Neural cell (in vitro differentiated cells): ENCODE measurements around the gene ALPG. TPM values are rescaled to one million over a fixed set of nuclear protein-coding genes. Genes with fewer than 3 reads are reported as not detected.

Experiments used
- H2AFZ ChIP-seq: fragments of 200-600, 300-800 bp; sonication (generic), shearing (Covaris generic); 2 replicates; pipeline ENCODE4 v1.6.0; 2014; ENCODE audit warnings: low read depth, mild to moderate bottlenecking, antibody characterized with exemption, low read length, moderate library complexity
- H3F3A ChIP-seq: fragments of 200-600 bp; shearing (Covaris generic); 2 replicates; pipeline ENCODE4 v1.6.1; 2016; ENCODE audit warnings: mild to moderate bottlenecking, moderate library complexity, mixed read lengths, antibody characterized with exemption, low read length; ENCODE audit not compliant: insufficient read depth, poor library complexity, severe bottlenecking
- H3K27ac ChIP-seq: fragments of 200-600, 300-800 bp; sonication (generic), shearing (Covaris generic); 2 replicates; pipeline ENCODE4 v1.5.1; 2014; ENCODE audit warnings: mild to moderate bottlenecking, low read length, moderate library complexity
- H3K27me3 ChIP-seq: fragments of 300-800, 200-600 bp; sonication (generic), shearing (Covaris generic); 2 replicates; pipeline ENCODE4 v1.6.0; 2014; ENCODE audit warnings: mild to moderate bottlenecking, low read depth, low read length, moderate library complexity; ENCODE audit not compliant: insufficient read depth
- H3K36me3 ChIP-seq: fragments of 300-800, 200-600 bp; sonication (generic), shearing (Covaris generic); 2 replicates; pipeline ENCODE4 v1.5.1; 2014; ENCODE audit warnings: mild to moderate bottlenecking, antibody characterized with exemption, low read length, moderate library complexity; ENCODE audit not compliant: insufficient read depth
- H3K4me2 ChIP-seq: fragments of 300-800, 200-600 bp; sonication (generic), shearing (Covaris generic); 2 replicates; pipeline ENCODE4 v1.6.0; 2014; ENCODE audit warnings: mild to moderate bottlenecking, low read length
- H3K4me3 ChIP-seq: fragments of 300-800, 200-600 bp; sonication (generic), shearing (Covaris generic); 2 replicates; pipeline ENCODE4 v1.5.1; 2014; ENCODE audit warnings: mild to moderate bottlenecking, low read length, moderate library complexity
- H3K79me2 ChIP-seq: fragments of 200-600 bp; shearing (Covaris generic); replicated peaks from 2 replicates; pipeline ENCODE4 v1.6.0; 2014; ENCODE audit warnings: mild to moderate bottlenecking, low read length, moderate library complexity; ENCODE audit not compliant: insufficient read depth
- H3K9ac ChIP-seq: fragments of 300-800, 200-600 bp; sonication (generic), shearing (Covaris generic); 2 replicates; pipeline ENCODE4 v1.6.1; 2016; ENCODE audit warnings: mild to moderate bottlenecking, low read length, mixed read lengths
- H3K9me2 ChIP-seq: fragments of 200-600 bp; shearing (Covaris generic); 2 replicates; pipeline ENCODE4 v1.6.1; 2016; ENCODE audit warnings: mild to moderate bottlenecking, low read length, mixed read lengths; ENCODE audit not compliant: insufficient read depth
- H3K9me3 ChIP-seq: fragments of 200-600, 300-800 bp; sonication (generic), shearing (Covaris generic); 2 replicates; pipeline ENCODE4 v1.6.1; 2016; ENCODE audit warnings: mild to moderate bottlenecking, mixed run types, low read length, moderate library complexity, mixed read lengths
- H4K20me1 ChIP-seq: fragments of 200-600 bp; shearing (Covaris generic); 2 replicates; pipeline ENCODE4 v1.6.1; 2016; ENCODE audit warnings: mild to moderate bottlenecking, mixed run types; ENCODE audit not compliant: insufficient read depth
- EP300 ChIP-seq: fragments of 450-650 bp; conservative IDR thresholded peaks from 2 replicates; pipeline ENCODE4 v1.6.1; 2014; ENCODE audit warnings: antibody characterized with exemption, mild to moderate bottlenecking, moderate library complexity; ENCODE audit not compliant: poor library complexity, severe bottlenecking
- EZH2 ChIP-seq: fragments of 200-600, 300-800 bp; shearing (Covaris generic), sonication (generic); IDR thresholded peaks from 2 replicates; pipeline ENCODE4 v1.6.1; 2014; ENCODE audit warnings: antibody characterized with exemption, low read length, borderline replicate concordance, mild to moderate bottlenecking; ENCODE audit not compliant: insufficient read depth, poor library complexity, severe bottlenecking
- MXI1 ChIP-seq: fragments of 450-650 bp; conservative IDR thresholded peaks from 2 replicates; pipeline ENCODE4 v1.6.1; 2014; ENCODE audit warnings: antibody characterized with exemption, mild to moderate bottlenecking; ENCODE audit not compliant: poor library complexity, severe bottlenecking
- POLR2AphosphoS5 ChIP-seq: IDR thresholded peaks from 2 replicates; pipeline ENCODE4 v1.6.1; 2012
- RAD21 ChIP-seq: fragments of 450-650 bp; conservative IDR thresholded peaks from 2 replicates; pipeline ENCODE4 v1.6.1; 2014; ENCODE audit warnings: antibody characterized with exemption, mild to moderate bottlenecking, moderate library complexity
- REST ChIP-seq: IDR thresholded peaks from 2 replicates; pipeline ENCODE4 v1.6.1; 2012; ENCODE audit warnings: borderline replicate concordance
- SMC3 ChIP-seq: fragments of 450-650 bp; conservative IDR thresholded peaks from 2 replicates; pipeline ENCODE4 v1.6.1; 2014; ENCODE audit warnings: antibody characterized with exemption, mild to moderate bottlenecking, moderate library complexity; ENCODE audit not compliant: poor library complexity
- TAF1 ChIP-seq: IDR thresholded peaks from 2 replicates; pipeline ENCODE4 v1.6.1; 2012; ENCODE audit warnings: low read depth
- polyA plus RNA-seq: library from polyadenylated mRNA; depleted of rRNA; stranded (reverse); fragments of >200 nt; gene quantifications from 2 replicates; pipeline ENCODE4 v1.2.3, GENCODE V29; 2014
- TF ChIP-seq, protein P1 (sequence below): fragments of 450-650 bp; IDR thresholded peaks from 2 replicates; pipeline ENCODE4 v1.5.1; 2014; ENCODE audit warnings: antibody characterized with exemption, mild to moderate bottlenecking, moderate library complexity; ENCODE audit not compliant: poor library complexity, severe bottlenecking

Gene ALPG
- polyA plus RNA-seq, 1 donor from 2014 or later = not detected

DNA sequence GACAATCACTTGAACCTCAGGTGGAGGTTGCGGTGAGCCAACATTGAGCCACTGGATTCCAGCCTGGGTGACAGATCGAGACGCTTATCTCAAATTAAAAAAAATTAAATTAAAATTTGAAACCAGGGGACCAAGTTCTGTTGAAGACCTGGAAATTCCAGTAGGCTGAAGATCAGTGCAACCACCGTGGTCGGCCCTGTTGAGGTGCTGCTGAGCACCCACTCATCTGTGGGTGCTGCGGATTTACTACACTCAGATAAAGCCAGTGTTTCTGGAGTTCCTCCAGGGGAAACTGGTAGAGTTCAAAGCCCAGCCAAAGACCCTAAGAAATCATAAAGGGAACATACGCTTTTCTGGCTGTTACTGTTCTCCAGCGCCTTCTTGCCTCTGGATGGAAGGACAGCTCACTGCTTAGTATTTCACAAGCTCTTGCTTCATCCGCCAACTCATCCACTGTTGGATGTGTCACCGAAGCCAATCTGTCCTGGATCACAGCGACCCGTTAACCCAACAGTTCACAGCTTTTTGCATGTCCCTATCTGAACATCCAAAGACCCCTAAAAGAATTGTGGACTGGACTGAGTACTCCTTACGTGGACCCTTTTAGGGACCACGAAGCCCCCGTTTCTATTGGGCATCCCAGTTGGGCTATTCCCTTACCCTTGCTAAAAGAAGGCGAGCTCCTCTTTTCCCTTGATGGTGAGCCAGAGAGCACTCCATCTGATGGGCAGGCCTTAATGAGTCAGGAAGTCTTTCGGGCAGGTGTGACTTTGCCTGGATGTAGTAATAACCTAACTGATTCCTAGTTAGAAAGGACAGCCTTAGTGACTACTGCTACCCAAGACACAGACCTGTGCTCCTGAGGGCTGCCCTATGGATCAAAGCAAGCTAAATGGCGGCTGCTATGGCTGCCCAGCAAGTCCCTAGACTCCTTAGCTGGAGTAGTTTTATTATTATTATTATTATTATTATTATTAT is 34.1 kb upstream of the ALPG start:
- H4K20me1 ChIP-seq = no peaks in the 10 kb centered on the region
- H3K36me3 ChIP-seq = no peaks in the 10 kb centered on the region
- H3F3A ChIP-seq = no peaks in the 10 kb centered on the region
- H3K79me2 ChIP-seq = no peaks in the 10 kb centered on the region
- no peak for TF ChIP-seq POLR2AphosphoS5
- TF ChIP-seq, protein P1, sequence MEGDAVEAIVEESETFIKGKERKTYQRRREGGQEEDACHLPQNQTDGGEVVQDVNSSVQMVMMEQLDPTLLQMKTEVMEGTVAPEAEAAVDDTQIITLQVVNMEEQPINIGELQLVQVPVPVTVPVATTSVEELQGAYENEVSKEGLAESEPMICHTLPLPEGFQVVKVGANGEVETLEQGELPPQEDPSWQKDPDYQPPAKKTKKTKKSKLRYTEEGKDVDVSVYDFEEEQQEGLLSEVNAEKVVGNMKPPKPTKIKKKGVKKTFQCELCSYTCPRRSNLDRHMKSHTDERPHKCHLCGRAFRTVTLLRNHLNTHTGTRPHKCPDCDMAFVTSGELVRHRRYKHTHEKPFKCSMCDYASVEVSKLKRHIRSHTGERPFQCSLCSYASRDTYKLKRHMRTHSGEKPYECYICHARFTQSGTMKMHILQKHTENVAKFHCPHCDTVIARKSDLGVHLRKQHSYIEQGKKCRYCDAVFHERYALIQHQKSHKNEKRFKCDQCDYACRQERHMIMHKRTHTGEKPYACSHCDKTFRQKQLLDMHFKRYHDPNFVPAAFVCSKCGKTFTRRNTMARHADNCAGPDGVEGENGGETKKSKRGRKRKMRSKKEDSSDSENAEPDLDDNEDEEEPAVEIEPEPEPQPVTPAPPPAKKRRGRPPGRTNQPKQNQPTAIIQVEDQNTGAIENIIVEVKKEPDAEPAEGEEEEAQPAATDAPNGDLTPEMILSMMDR = no peak
- TF ChIP-seq REST = no peak
- no peak for TF ChIP-seq TAF1
- TF ChIP-seq MXI1 = no peak
- no peak for TF ChIP-seq RAD21
- TF ChIP-seq EZH2 = no peak
- no peak for TF ChIP-seq EP300
- no peak for TF ChIP-seq SMC3
- H3K9me3 ChIP-seq = no peaks in the 10 kb centered on the region
- no peaks in the 10 kb centered on the region for H3K9me2 ChIP-seq
- no peak overlapping the region for H3K9ac ChIP-seq
- no peaks in the 10 kb centered on the region for H3K27me3 ChIP-seq
- no peak overlapping the region for H3K4me2 ChIP-seq
- no peak overlapping the region for H3K4me3 ChIP-seq
- H2AFZ ChIP-seq = no peak overlapping the region
- no peak overlapping the region for H3K27ac ChIP-seq

DNA sequence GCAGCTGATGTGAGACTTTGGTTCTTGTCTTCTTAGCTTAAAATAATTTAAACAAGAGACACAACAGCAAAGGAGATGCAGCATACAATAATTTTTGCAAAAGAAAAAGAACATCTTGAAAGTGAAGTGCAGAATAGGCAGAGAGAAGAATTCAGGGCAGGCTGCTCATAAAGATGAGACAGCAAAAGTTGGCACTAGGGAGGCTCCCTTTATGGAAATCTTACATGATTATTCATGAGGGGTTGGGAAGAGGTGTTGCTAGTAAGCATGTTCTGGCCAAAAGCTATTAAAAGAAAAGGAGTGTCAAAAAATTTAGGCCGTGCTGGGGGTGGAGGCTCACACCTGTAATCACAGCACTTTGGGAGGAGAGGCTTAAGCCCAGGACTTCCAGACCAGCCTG is 32.3 kb upstream of the ALPG start:
- H3K27ac ChIP-seq = no peak overlapping the region
- H3K9me3 ChIP-seq = no peaks in the 10 kb centered on the region
- no peak overlapping the region for H3K4me3 ChIP-seq
- H4K20me1 ChIP-seq = no peaks in the 10 kb centered on the region
- H2AFZ ChIP-seq = no peak overlapping the region
- no peak for TF ChIP-seq MXI1
- TF ChIP-seq EZH2 = no peak
- no peak for TF ChIP-seq REST
- no peak for TF ChIP-seq EP300
- no peak for TF ChIP-seq RAD21
- TF ChIP-seq, protein P1 = no peak
- TF ChIP-seq POLR2AphosphoS5 = no peak
- no peak for TF ChIP-seq SMC3
- TF ChIP-seq TAF1 = no peak
- H3K27me3 ChIP-seq = no peaks in the 10 kb centered on the region
- H3F3A ChIP-seq = no peaks in the 10 kb centered on the region
- no peak overlapping the region for H3K4me2 ChIP-seq
- no peaks in the 10 kb centered on the region for H3K79me2 ChIP-seq
- H3K36me3 ChIP-seq = no peaks in the 10 kb centered on the region
- no peaks in the 10 kb centered on the region for H3K9me2 ChIP-seq
- H3K9ac ChIP-seq = no peak overlapping the region
